ENCODE measurements around the gene AOC1.

- TF ChIP-seq CTCF (IDR thresholded peaks at IDR 0.05) (no peak), POLR2A (IDR thresholded peaks at IDR 0.05) (no peak)
Measured at GRCh38 chr7:150855046-150855445, 2.7 kb downstream of the AOC1 start.
